Spleen (tissue), 11 donors: ENCODE measurements around the gene JOSD2. TPM values are rescaled to one million over a fixed set of nuclear protein-coding genes. Genes with fewer than 3 reads are reported as not detected.
"Not testable (repeated sequence)": the region's sequence is repeated elsewhere in the genome, so short reads cannot be mapped to it uniquely, and the experiment has no call there.

Experiments
- DNase-seq: peaks from one replicate; pipeline ENCODE4 v3.0.0-alpha.2; 2020
- H3K27ac ChIP-seq, 8 donors: fragments of 200-600 bp; sonication (generic) in 7 of 8; 1 replicate in 4 of 8; 2 replicates in 4 of 8; pipeline versions ENCODE4 v1.5.0 to v1.8.0; 2016 to 2021; ENCODE audit warnings: inconsistent platforms in 4 of 8, mild to moderate bottlenecking in 4 of 8, moderate library complexity in 1 of 8
- H3K27me3 ChIP-seq, 7 donors: fragments of 200-600 bp; sonication (generic) in 6 of 7; replicated peaks in 1 of 7; 1 replicate in 4 of 7; 2 replicates in 3 of 7; pipeline versions ENCODE4 v1.5.0 to v1.8.0; 2016 to 2021; ENCODE audit warnings: inconsistent platforms in 3 of 7, mild to moderate bottlenecking in 1 of 7
- H3K36me3 ChIP-seq, 6 donors: fragments of 200-600 bp; sonication (generic) in 5 of 6; 1 replicate in 4 of 6; 2 replicates in 2 of 6; pipeline versions ENCODE4 v1.5.0 to v1.8.0; 2016 to 2021; ENCODE audit warnings: inconsistent platforms in 2 of 6
- H3K4me1 ChIP-seq, 6 donors: fragments of 200-600 bp; sonication (generic) in 5 of 6; 1 replicate in 3 of 6; 2 replicates in 3 of 6; pipeline versions ENCODE4 v1.5.0 to v1.8.0; 2016 to 2021; ENCODE audit warnings: inconsistent platforms in 3 of 6
- H3K4me3 ChIP-seq, 8 donors: fragments of 200-600 bp; sonication (generic) in 7 of 8; 1 replicate in 4 of 8; 2 replicates in 4 of 8; pipeline versions ENCODE4 v1.5.0 to v1.8.0; 2016 to 2021; ENCODE audit warnings: inconsistent platforms in 4 of 8, mild to moderate bottlenecking in 4 of 8, moderate library complexity in 2 of 8
- H3K9me3 ChIP-seq, 8 donors: fragments of 200-600 bp; sonication (generic) in 7 of 8; 1 replicate in 4 of 8; 2 replicates in 4 of 8; pipeline versions ENCODE4 v1.5.0 to v1.8.0; 2016 to 2021; ENCODE audit warnings: inconsistent platforms in 4 of 8
- POLR2A ChIP-seq, 3 donors: fragments of 450-650 bp; IDR thresholded peaks; one replicate each; pipeline ENCODE4 v1.5.1; 2017; ENCODE audit warnings: antibody characterized with exemption in 3 of 3, mild to moderate bottlenecking in 1 of 3
- POLR2AphosphoS5 ChIP-seq, 3 donors: sonication (generic); formaldehyde crosslinking; IDR thresholded peaks; one replicate each; pipeline ENCODE4 v1.5.1; 2017; ENCODE audit warnings: antibody characterized with exemption in 3 of 3
- WGBS, 5 donors: extraction: QIAGEN DNeasy Blood & Tissue Kit in 3 of 5; methylation state at CpG; one replicate each; pipeline versions ENCODE4 v1.1.5 to v1.1.7; 2013 to 2018; 5-methylcytosine and 5-hydroxymethylcytosine counted together
- intact Hi-C: fragments of 100-400 bp; cut with DNase I; formaldehyde crosslinking; loops from one replicate; pipeline ENCODE4 v1.15.0; 2023; ENCODE audit warnings: low total_unique reads
- polyA plus RNA-seq, 3 donors: library from polyadenylated mRNA; stranded (reverse); fragments of 200-250 nt; gene quantifications; one replicate each; pipeline ENCODE4 v1.2.1, GENCODE V29; 2013
- total RNA-seq, 7 donors: library from RNA; depleted of rRNA in 3 of 7; stranded (reverse); fragments of >200 nt in 3 of 7; fragmentation: NEBNext Ultra II Directional in 4 of 7; extraction: Animal tissue kit (Norgen Biotek cat#: 25700) in 4 of 7; gene quantifications; one replicate each; pipeline versions ENCODE4 v1.1.0 to v1.2.1, GENCODE V29; 2016 to 2021
- TF ChIP-seq, protein P1 (sequence below), 11 experiments: fragments of 200-600 bp in 7 of 11; fragments of 450-650 bp in 4 of 11; sonication (generic) in 4 of 11; IDR thresholded peaks in 8 of 11; conservative IDR thresholded peaks in 3 of 11; 1 replicate in 7 of 11; 2 replicates in 4 of 11; pipeline versions ENCODE4 v1.4.0 to v1.8.0; 2016 to 2021; ENCODE audit warnings: antibody characterized with exemption in 11 of 11, inconsistent platforms in 4 of 11, mild to moderate bottlenecking in 1 of 11
- donor health status: healthy with polysubstance abuse.
- donor health status: DM: no; HTN: no; CAD: no; lungs with moderate emphysema.
- donor health status: DM: no; HTN: no; CAD: no.
- donor health status: Bipolar disorder and iron deficiency.
- donor health status: healthy.
- donor health status: DM: no; HTN: no; CAD: no.
- donor health status: DM: yes; HTN: yes; CAD: no.

The JOSD2 gene
- total and polyA plus RNA-seq, 10 donors, result 21.4 to 54.3 (median 30.7) TPM

DNA sequence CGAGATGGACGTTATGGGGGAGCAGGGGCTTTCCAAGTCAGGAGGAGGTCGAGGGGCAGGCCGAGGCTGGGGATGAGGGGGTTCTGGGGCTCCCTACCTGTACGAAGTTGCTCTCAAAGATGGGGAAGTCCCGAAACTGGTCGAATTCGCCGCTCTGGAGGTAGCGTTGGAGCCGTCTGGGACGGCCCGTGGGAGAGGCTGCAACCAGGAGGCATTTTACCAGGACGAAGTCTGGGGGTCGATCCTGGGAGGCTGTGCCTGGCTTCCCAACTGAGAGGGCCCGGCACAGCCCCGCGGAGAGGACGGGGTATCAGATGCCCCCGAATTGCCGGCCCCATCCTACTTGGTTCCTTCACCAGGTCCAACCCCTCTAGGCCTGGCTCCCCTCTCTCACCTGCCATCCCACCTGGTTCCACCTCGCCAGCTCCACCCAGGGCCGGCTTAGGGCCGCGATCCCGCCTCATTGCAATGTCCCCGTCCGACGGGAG lies 35.2 kb downstream of the JOSD2 start:
- intact Hi-C loops, result no loop called here
- 74 to 86% (median 78%) methylated on average over 27 to 29 of the region's 29 CpGs for WGBS, 5 donors
- Histone ChIP-seq H3K36me3 (peaks cover 3 to 31% (median 28%) of the 10 kb centered on the region in 6 donors), H3K4me1 (peaks cover 13 to 40% (median 26%) of the 10 kb centered on the region in 6 donors), H3K27ac (peak overlapping the region in 7 of 8 donors; percentile 58 to 93 (median 86)), H3K9me3 (no peaks in the 10 kb centered on the region), H3K27me3 (no peaks in the 10 kb centered on the region), H3K4me3 (peak overlapping the region in 5 of 8 donors; percentile 75 to 98 (median 95))
- no peak for TF ChIP-seq POLR2AphosphoS5 (IDR thresholded peaks at IDR 0.05)
- TF ChIP-seq, protein P1, sequence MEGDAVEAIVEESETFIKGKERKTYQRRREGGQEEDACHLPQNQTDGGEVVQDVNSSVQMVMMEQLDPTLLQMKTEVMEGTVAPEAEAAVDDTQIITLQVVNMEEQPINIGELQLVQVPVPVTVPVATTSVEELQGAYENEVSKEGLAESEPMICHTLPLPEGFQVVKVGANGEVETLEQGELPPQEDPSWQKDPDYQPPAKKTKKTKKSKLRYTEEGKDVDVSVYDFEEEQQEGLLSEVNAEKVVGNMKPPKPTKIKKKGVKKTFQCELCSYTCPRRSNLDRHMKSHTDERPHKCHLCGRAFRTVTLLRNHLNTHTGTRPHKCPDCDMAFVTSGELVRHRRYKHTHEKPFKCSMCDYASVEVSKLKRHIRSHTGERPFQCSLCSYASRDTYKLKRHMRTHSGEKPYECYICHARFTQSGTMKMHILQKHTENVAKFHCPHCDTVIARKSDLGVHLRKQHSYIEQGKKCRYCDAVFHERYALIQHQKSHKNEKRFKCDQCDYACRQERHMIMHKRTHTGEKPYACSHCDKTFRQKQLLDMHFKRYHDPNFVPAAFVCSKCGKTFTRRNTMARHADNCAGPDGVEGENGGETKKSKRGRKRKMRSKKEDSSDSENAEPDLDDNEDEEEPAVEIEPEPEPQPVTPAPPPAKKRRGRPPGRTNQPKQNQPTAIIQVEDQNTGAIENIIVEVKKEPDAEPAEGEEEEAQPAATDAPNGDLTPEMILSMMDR (IDR thresholded peaks at IDR 0.05 in 8 of 11, conservative IDR thresholded peaks at IDR 0.05 in 3 of 11), result no peak
- DNase-seq, result no peak

DNA sequence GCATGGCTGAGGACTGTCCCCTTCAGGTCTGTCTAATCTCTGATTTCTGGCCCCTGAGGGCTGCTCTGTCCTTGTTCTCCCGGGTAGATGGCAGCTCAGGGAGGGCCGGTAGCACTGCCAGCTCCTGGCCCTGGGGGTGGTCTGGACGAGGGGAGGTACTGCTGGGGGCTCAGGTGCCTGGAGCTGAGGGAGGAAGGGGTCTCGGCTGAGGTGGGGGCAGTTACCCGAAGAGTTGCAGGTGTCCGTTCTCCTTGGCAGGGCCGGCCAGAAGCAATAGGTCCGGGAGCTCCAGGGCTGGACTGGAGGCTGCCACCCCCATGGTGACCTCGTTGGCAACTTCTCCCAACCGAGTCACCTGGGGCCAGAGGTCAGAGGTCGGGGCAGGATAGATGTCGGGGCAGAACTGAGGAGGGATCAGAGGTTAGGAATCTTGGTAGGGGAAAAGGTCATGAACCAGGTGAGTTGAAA lies 35.9 kb downstream of the JOSD2 start:
- no peak for TF ChIP-seq POLR2AphosphoS5 (IDR thresholded peaks at IDR 0.05)
- TF ChIP-seq, protein P1 (IDR thresholded peaks at IDR 0.05 in 8 of 11, conservative IDR thresholded peaks at IDR 0.05 in 3 of 11), result no peak
- no peaks in the 10 kb centered on the region for H3K27me3 ChIP-seq
- peak; percentile 74 for DNase-seq
- no peak overlapping the region for H3K4me3 ChIP-seq
- no peaks in the 10 kb centered on the region for H3K9me3 ChIP-seq
- H3K27ac ChIP-seq, result no peak overlapping the region
- H3K4me1 ChIP-seq, result peaks cover 13 to 40% (median 26%) of the 10 kb centered on the region in 6 donors
- 76 to 86% (median 83%) methylated on average over 8 to 12 of the region's 12 CpGs for WGBS, 5 donors
- intact Hi-C loops, result no loop called here
- H3K36me3 ChIP-seq, result peaks cover 3 to 25% (median 21%) of the 10 kb centered on the region in 6 donors

DNA sequence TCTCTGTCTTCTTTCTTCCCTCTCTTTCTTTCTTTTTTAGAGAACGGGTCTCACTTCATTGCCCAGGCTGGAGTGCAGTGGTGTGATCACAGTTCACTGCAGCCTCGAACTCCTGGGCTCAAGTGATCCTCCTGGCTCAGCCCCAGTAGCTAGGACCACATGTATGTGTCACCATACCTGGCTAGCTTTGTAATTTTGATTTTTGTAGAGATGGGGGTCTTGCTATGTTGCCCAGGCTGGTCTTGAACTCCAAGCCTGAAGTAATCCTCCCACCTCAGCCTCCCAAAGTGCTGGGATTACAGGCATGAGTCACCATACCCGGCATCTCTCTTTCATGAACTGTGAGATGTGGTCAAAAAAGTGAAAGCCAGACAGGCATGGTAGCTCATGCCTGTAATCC lies 37.7 kb downstream of the JOSD2 start:
- WGBS, 5 donors, result 60 to 77% (median 70%) methylated on average over 3 of the region's 3 CpGs
- intact Hi-C loops, H3K9me3 ChIP-seq, H3K4me3 ChIP-seq, H3K27ac ChIP-seq, H3K36me3 ChIP-seq, H3K27me3 ChIP-seq, DNase-seq: not testable (repeated sequence)
- H3K4me1 ChIP-seq, result peaks cover 13 to 23% (median 18%) of the 10 kb centered on the region in 6 donors

DNA sequence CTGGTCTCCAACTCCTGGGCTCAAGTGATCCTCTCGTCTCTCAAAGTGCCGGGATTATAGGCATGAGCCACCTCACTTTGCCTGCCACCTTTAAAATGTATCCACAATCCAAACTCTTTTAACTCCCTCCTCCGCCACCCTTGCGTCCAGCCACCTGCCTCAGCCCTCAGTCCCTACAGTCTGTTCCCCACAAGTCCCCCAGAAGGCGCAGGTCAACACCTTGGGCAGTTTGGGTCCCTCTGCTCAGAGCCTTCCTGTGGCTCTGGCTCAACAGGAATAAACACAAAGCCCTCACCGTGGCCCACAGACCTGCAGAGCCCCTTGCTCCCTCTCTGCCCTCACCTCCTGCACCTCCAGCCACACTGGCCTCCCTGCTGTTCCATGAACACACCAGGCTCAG lies 42.2 kb downstream of the JOSD2 start:
- Histone ChIP-seq H3K4me3 (no peak overlapping the region), H3K27me3 (no peaks in the 10 kb centered on the region), H3K36me3 (no peaks in the 10 kb centered on the region), H3K4me1 (no peaks in the 10 kb centered on the region), H3K27ac (no peak overlapping the region), H3K9me3 (no peaks in the 10 kb centered on the region)
- 79 to 93% (median 86%) methylated on average over 6 of the region's 6 CpGs for WGBS, 5 donors
- TF ChIP-seq, protein P1 (IDR thresholded peaks at IDR 0.05 in 8 of 11, conservative IDR thresholded peaks at IDR 0.05 in 3 of 11), result no peak
- TF ChIP-seq POLR2AphosphoS5 (IDR thresholded peaks at IDR 0.05) (no peak), POLR2A (IDR thresholded peaks at IDR 0.05) (no peak)
- intact Hi-C loops, result no loop called here
- no peak for DNase-seq

DNA sequence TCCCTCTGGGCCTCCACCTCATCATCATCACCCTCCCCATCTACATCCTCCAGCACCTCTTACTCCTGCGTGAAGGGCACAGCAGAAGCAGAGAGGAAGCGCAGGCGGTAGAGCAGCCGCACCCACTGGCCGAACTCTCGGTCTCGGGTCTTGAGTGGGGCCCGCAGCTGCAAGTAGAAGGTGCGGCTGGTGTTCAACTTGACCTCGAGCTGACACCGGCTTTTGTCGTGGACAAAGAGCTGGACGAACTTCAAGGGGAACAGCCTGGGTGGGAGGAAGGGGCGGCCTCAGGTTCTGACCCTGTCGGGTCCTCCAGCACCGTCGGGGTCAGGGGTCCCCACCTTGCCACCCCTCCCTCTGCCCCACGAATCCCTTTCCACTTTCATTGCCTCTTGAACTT lies 43.4 kb downstream of the JOSD2 start:
- TF ChIP-seq, protein P1 (IDR thresholded peaks at IDR 0.05 in 8 of 11, conservative IDR thresholded peaks at IDR 0.05 in 3 of 11), result no peak
- WGBS, 5 donors, result 66 to 82% (median 77%) methylated on average over 18 of the region's 18 CpGs
- Histone ChIP-seq H3K4me1 (no peaks in the 10 kb centered on the region), H3K36me3 (no peaks in the 10 kb centered on the region), H3K27ac (no peak overlapping the region), H3K27me3 (peaks cover 0 to 1% (median 0%) of the 10 kb centered on the region in 7 donors), H3K9me3 (no peaks in the 10 kb centered on the region), H3K4me3 (no peak overlapping the region)
- intact Hi-C loops, result no loop called here
- no peak for DNase-seq
